ENCODE measurements around the gene ANAPC1. TPM values are rescaled to one million over a fixed set of nuclear protein-coding genes. Genes with fewer than 3 reads are reported as not detected.
"Not testable (repeated sequence)": the region's sequence is repeated elsewhere in the genome, so short reads cannot be mapped to it uniquely, and the experiment has no call there.

ANAPC1 gene
- total RNA-seq, 2 experiments from 2014 or later = 34.0 to 39.5 TPM

DNA sequence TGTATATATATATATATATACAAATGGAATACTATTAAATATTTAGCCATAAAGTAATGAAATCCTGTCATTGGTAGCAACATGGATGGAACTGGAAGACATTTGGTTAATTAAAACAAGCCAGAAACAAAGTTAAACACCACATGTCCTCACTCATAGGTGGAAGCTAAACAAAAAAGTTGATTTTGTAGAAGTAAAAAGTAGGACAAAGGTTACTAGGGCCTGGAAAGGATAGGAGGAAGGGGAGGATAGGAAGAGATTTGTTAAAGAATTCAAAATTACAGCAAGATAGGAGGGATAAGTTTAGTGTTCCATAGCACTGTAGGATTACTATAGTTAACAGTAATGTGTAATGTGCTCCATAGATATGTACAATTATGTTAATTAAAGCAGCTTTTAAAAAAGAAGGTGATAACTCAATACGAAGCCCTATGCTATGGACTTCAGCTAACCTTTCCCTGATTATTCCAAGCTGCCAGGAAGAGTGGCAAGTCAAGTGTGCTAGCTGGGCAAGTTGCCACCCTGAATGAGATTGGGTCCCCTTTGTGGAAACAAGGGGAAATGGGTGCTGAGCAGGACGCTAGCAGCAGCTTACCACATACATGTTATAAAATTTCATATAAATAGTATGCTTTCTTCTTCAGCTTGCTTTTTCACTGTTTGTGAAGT lies 26.8 kb upstream of the ANAPC1 start:
- H3K27ac ChIP-seq (ENCODE audit: low read depth in 1 of 2, low read length in 2 of 2) = no peak overlapping the region
- DNase-seq (no peak), ATAC-seq (ENCODE audit: poor library complexity) (no peak)
- CTCF ChIA-PET = interaction anchor here (1.2 kb wide), 1 partner anchor 23 kb away, joined by 3 read pairs; no protein-coding TSS in a partner anchor
- no peaks in the 10 kb centered on the region for H3K36me3 ChIP-seq (ENCODE audit: insufficient read depth, low read length)
- H3K4me1 ChIP-seq (ENCODE audit: insufficient read depth, low read length) = no peaks in the 10 kb centered on the region
- Mint-ChIP-seq H3K27me3 (no peaks in the 10 kb centered on the region), H3K4me1 (ENCODE audit: low read depth) (peaks cover 12% of the 10 kb centered on the region), H3K36me3 (ENCODE audit: low read depth) (no peaks in the 10 kb centered on the region), H3K9me3 (no peaks in the 10 kb centered on the region), H3K27ac (no peak overlapping the region), H3K4me3 (no peak overlapping the region)
- no peaks in the 10 kb centered on the region for H3K27me3 ChIP-seq (ENCODE audit: control insufficient read depth in 1 of 2, insufficient read depth in 2 of 2, low read length in 2 of 2)
- H3K9me3 ChIP-seq (ENCODE audit: control insufficient read depth in 1 of 2, insufficient read depth in 1 of 2, low read length in 2 of 2) = no peaks in the 10 kb centered on the region
- H3K4me3 ChIP-seq (ENCODE audit: low read length) = no peak overlapping the region
- intact Hi-C loops (cut with DNase I, micrococcal nuclease) = no loop called here
- POLR2A ChIA-PET = no interaction called here
- TF ChIP-seq, protein P1, sequence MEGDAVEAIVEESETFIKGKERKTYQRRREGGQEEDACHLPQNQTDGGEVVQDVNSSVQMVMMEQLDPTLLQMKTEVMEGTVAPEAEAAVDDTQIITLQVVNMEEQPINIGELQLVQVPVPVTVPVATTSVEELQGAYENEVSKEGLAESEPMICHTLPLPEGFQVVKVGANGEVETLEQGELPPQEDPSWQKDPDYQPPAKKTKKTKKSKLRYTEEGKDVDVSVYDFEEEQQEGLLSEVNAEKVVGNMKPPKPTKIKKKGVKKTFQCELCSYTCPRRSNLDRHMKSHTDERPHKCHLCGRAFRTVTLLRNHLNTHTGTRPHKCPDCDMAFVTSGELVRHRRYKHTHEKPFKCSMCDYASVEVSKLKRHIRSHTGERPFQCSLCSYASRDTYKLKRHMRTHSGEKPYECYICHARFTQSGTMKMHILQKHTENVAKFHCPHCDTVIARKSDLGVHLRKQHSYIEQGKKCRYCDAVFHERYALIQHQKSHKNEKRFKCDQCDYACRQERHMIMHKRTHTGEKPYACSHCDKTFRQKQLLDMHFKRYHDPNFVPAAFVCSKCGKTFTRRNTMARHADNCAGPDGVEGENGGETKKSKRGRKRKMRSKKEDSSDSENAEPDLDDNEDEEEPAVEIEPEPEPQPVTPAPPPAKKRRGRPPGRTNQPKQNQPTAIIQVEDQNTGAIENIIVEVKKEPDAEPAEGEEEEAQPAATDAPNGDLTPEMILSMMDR (IDR thresholded peaks at IDR 0.05) = no peak

GRCh38 chr2:111909997-111910396 lies 26.0 kb upstream of the ANAPC1 start:
- CTCF ChIA-PET = interaction anchor here (1.2 kb wide), 1 partner anchor 22 kb away, joined by 3 read pairs; no protein-coding TSS in a partner anchor
- H3K27ac Mint-ChIP-seq; H3K9me3 ChIP-seq (ENCODE audit: control insufficient read depth in 1 of 2, insufficient read depth in 1 of 2, low read length in 2 of 2); H3K4me3 ChIP-seq (ENCODE audit: low read length); ATAC-seq (ENCODE audit: poor library complexity); intact Hi-C loops (cut with DNase I, micrococcal nuclease); DNase-seq; H3K4me1 ChIP-seq (ENCODE audit: insufficient read depth, low read length); H3K4me3 Mint-ChIP-seq; POLR2A ChIA-PET; H3K36me3 ChIP-seq (ENCODE audit: insufficient read depth, low read length); H3K27ac ChIP-seq (ENCODE audit: low read depth in 1 of 2, low read length in 2 of 2); H3K36me3 Mint-ChIP-seq (ENCODE audit: low read depth); H3K27me3 ChIP-seq (ENCODE audit: control insufficient read depth in 1 of 2, insufficient read depth in 2 of 2, low read length in 2 of 2); H3K27me3 Mint-ChIP-seq; H3K9me3 Mint-ChIP-seq: not testable (repeated sequence)
- peaks cover 13% of the 10 kb centered on the region for H3K4me1 Mint-ChIP-seq (ENCODE audit: low read depth)

- Mint-ChIP-seq H3K27ac (no peak overlapping the region), H3K4me3 (no peak overlapping the region), H3K27me3 (no peaks in the 10 kb centered on the region), H3K9me3 (no peaks in the 10 kb centered on the region), H3K4me1 (ENCODE audit: low read depth) (peaks cover 13% of the 10 kb centered on the region), H3K36me3 (ENCODE audit: low read depth) (no peaks in the 10 kb centered on the region)
- no peak for ATAC-seq (ENCODE audit: poor library complexity)
- DNase-seq = no peak
- intact Hi-C loops (cut with DNase I, micrococcal nuclease) = no loop called here
- no peak overlapping the region for H3K4me3 ChIP-seq (ENCODE audit: low read length)
- TF ChIP-seq, protein P1 (IDR thresholded peaks at IDR 0.05) = no peak
- CTCF ChIA-PET = no interaction called here
- no peaks in the 10 kb centered on the region for H3K9me3 ChIP-seq (ENCODE audit: control insufficient read depth in 1 of 2, insufficient read depth in 1 of 2, low read length in 2 of 2)
- H3K36me3 ChIP-seq (ENCODE audit: insufficient read depth, low read length) = no peaks in the 10 kb centered on the region
- H3K27ac ChIP-seq (ENCODE audit: low read depth in 1 of 2, low read length in 2 of 2) = no peak overlapping the region
- no peaks in the 10 kb centered on the region for H3K4me1 ChIP-seq (ENCODE audit: insufficient read depth, low read length)
- POLR2A ChIA-PET = no interaction called here
- H3K27me3 ChIP-seq (ENCODE audit: control insufficient read depth in 1 of 2, insufficient read depth in 2 of 2, low read length in 2 of 2) = no peaks in the 10 kb centered on the region
These were observed 25.1 kb upstream of the ANAPC1 start for GRCh38 chr2:111909079-111909478.

GRCh38 chr2:111908578-111908977 lies 24.6 kb upstream of the ANAPC1 start:
- TF ChIP-seq, protein P1 (IDR thresholded peaks at IDR 0.05) = no peak
- ChIA-PET CTCF (no interaction called here), POLR2A (no interaction called here)
- Mint-ChIP-seq H3K36me3 (ENCODE audit: low read depth) (no peaks in the 10 kb centered on the region), H3K4me1 (ENCODE audit: low read depth) (peaks cover 13% of the 10 kb centered on the region), H3K27me3 (no peaks in the 10 kb centered on the region), H3K27ac (no peak overlapping the region), H3K9me3 (no peaks in the 10 kb centered on the region), H3K4me3 (no peak overlapping the region)
- DNase-seq = no peak
- Histone ChIP-seq H3K27ac (ENCODE audit: low read depth in 1 of 2, low read length in 2 of 2) (no peak overlapping the region), H3K27me3 (ENCODE audit: control insufficient read depth in 1 of 2, insufficient read depth in 2 of 2, low read length in 2 of 2) (no peaks in the 10 kb centered on the region), H3K36me3 (ENCODE audit: insufficient read depth, low read length) (no peaks in the 10 kb centered on the region), H3K4me3 (ENCODE audit: low read length) (no peak overlapping the region), H3K4me1 (ENCODE audit: insufficient read depth, low read length) (no peaks in the 10 kb centered on the region), H3K9me3 (ENCODE audit: control insufficient read depth in 1 of 2, insufficient read depth in 1 of 2, low read length in 2 of 2) (no peaks in the 10 kb centered on the region)
- ATAC-seq (ENCODE audit: poor library complexity) = no peak
- intact Hi-C loops (cut with DNase I, micrococcal nuclease) = no loop called here

Measured in CD4-positive, alpha-beta T cell (primary cell).